Fibroblast of the aortic adventitia (primary cell): ENCODE results near the gene APCDD1. TPM values are rescaled to one million over a fixed set of nuclear protein-coding genes. Genes with fewer than 3 reads are reported as not detected.
A peak's percentile ranks its signal among the peaks of the same experiment; 100 is the strongest.

Source experiments
- DNase-seq: peaks from one replicate; pipeline ENCODE4 v3.0.0-alpha.2; 2010; ENCODE audit warnings: low read depth
- H3K4me3 ChIP-seq: 2 replicates; pipeline ENCODE4 v1.5.1; 2011; ENCODE audit warnings: low read depth, mild to moderate bottlenecking, control low read depth, low read length, moderate library complexity
- CTCF ChIP-seq: IDR thresholded peaks from 2 replicates; pipeline ENCODE4 v1.5.1; 2011; ENCODE audit warnings: mild to moderate bottlenecking, low read length, control low read depth, inconsistent platforms; ENCODE audit not compliant: insufficient read depth
- total RNA-seq: library from RNA; depleted of rRNA; stranded (reverse); fragments of >200 nt; gene quantifications from 2 replicates; pipeline ENCODE4 v1.2.3, GENCODE V29; 2012; ENCODE audit warnings: low replicate concordance

Gene APCDD1
- total RNA-seq, 1 donor, result 0.09 TPM

GRCh38 chr18:10482985-10483949 is 28.8 kb downstream of the APCDD1 start:
- DNase-seq, result no peak
- TF ChIP-seq CTCF, result no peak
- no peak overlapping the region for H3K4me3 ChIP-seq

GRCh38 chr18:10485475-10485874 is 31.0 kb downstream of the APCDD1 start:
- no peak for TF ChIP-seq CTCF
- DNase-seq, result no peak
- no peak overlapping the region for H3K4me3 ChIP-seq

- DNase-seq, result no peak
- no peak for TF ChIP-seq CTCF
- no peak overlapping the region for H3K4me3 ChIP-seq
Observed at GRCh38 chr18:10486362-10486761, 31.9 kb downstream of the APCDD1 start.

GRCh38 chr18:10487154-10487553 is 32.7 kb downstream of the APCDD1 start:
- TF ChIP-seq CTCF, result no peak

GRCh38 chr18:10488017-10488416 is 33.6 kb downstream of the APCDD1 start:
- no peak for TF ChIP-seq CTCF
- no peak overlapping the region for H3K4me3 ChIP-seq
- peak; percentile 11 for DNase-seq

More at GRCh38 chr18:10487154-10487553, 32.7 kb downstream of the APCDD1 start:
- no peak for DNase-seq
- H3K4me3 ChIP-seq, result no peak overlapping the region

GRCh38 chr18:10490401-10491165 is 36.1 kb downstream of the APCDD1 start:
- no peak overlapping the region for H3K4me3 ChIP-seq
- DNase-seq, result no peak
- TF ChIP-seq CTCF, result no peak
